Ishikawa (cell line): ENCODE results near the gene ZNF771.

Source experiments
- CEBPB ChIP-seq: IDR thresholded peaks from 2 replicates; pipeline ENCODE4 v1.6.1; 2012
- CREB1 ChIP-seq: IDR thresholded peaks from 2 replicates; pipeline ENCODE4 v1.6.1; 2012; ENCODE audit warnings: low read depth
- EGR1 ChIP-seq: IDR thresholded peaks from 2 replicates; pipeline ENCODE4 v1.6.1; 2012
- EP300 ChIP-seq: IDR thresholded peaks from 2 replicates; pipeline ENCODE4 v1.6.1; 2012; ENCODE audit warnings: borderline replicate concordance
- FOXM1 ChIP-seq: IDR thresholded peaks from 2 replicates; pipeline ENCODE4 v1.6.1; 2012; ENCODE audit warnings: low read depth, borderline replicate concordance
- MAX ChIP-seq: IDR thresholded peaks from 2 replicates; pipeline ENCODE4 v1.6.1; 2012
- NFIC ChIP-seq: IDR thresholded peaks from 2 replicates; pipeline ENCODE4 v1.6.1; 2012
- RAD21 ChIP-seq: IDR thresholded peaks from 2 replicates; pipeline ENCODE4 v1.6.1; 2012; ENCODE audit warnings: low read depth
- REST ChIP-seq: IDR thresholded peaks from 2 replicates; pipeline ENCODE4 v1.6.1; 2012; ENCODE audit warnings: low read depth, mild to moderate bottlenecking
- TAF1 ChIP-seq: IDR thresholded peaks from 2 replicates; pipeline ENCODE4 v1.6.1; 2012; ENCODE audit warnings: low read depth, mild to moderate bottlenecking
- TCF12 ChIP-seq: IDR thresholded peaks from 2 replicates; pipeline ENCODE4 v1.6.1; 2012; ENCODE audit warnings: low read depth
- TEAD4 ChIP-seq: IDR thresholded peaks from 2 replicates; pipeline ENCODE4 v1.6.1; 2012
- USF1 ChIP-seq: IDR thresholded peaks from 2 replicates; pipeline ENCODE4 v1.6.1; 2012
- YY1 ChIP-seq: IDR thresholded peaks from 2 replicates; pipeline ENCODE4 v1.6.1; 2012; ENCODE audit warnings: low read depth
- ZBTB7A ChIP-seq: IDR thresholded peaks from 2 replicates; pipeline ENCODE4 v1.6.1; 2012; ENCODE audit warnings: low read depth

ZNF771 gene

GRCh38 chr16:30416624-30417528, 9.5 kb downstream of the ZNF771 start:
- TF ChIP-seq TAF1 (no peak; the same call in 1 of the 2 replicates), TEAD4 (no peak), MAX (no peak), CEBPB (no peak), TCF12 (no peak), YY1 (no peak), RAD21 (no peak), EP300 (no peak), USF1 (no peak), EGR1 (no peak), CREB1 (no peak), ZBTB7A (no peak), REST (no peak), NFIC (no peak)

GRCh38 chr16:30417529-30418349, 10.3 kb downstream of the ZNF771 start:
- TF ChIP-seq USF1 (no peak; the same call in none of the 2 replicates), TCF12 (peak; percentile 67; the same call in 1 of the 2 replicates), EGR1 (peak; percentile 35), MAX (peak; percentile 94), TAF1 (peak; percentile 39)

GRCh38 chr16:30418350-30419181, 11.2 kb downstream of the ZNF771 start:
- TF ChIP-seq EGR1 = no peak
- TF ChIP-seq TAF1 = no peak
- TF ChIP-seq YY1 = no peak
- TF ChIP-seq USF1 = no peak
- TF ChIP-seq ZBTB7A = no peak
- no peak for TF ChIP-seq MAX
- no peak for TF ChIP-seq CREB1
- no peak for TF ChIP-seq EP300
- no peak for TF ChIP-seq NFIC
- TF ChIP-seq CEBPB = no peak
- no peak for TF ChIP-seq REST
- no peak for TF ChIP-seq TCF12
- TF ChIP-seq TEAD4 = no peak
- TF ChIP-seq FOXM1 = no peak
- no peak for TF ChIP-seq RAD21

GRCh38 chr16:30421010-30421409, 13.6 kb downstream of the ZNF771 start:
- TF ChIP-seq NFIC (no peak), EGR1 (no peak), CEBPB (no peak), USF1 (no peak), EP300 (no peak)
